Stimulated activated naive CD8-positive, alpha-beta T cell treated with anti-CD3 and anti-CD28 coated beads, Interleukin-15, amount 100 ng/mL, for 72 hours (primary cell): ENCODE results near the gene RASL12.
"Not testable (repeated sequence)": the region's sequence is repeated elsewhere in the genome, so short reads cannot be mapped to it uniquely, and the experiment has no call there.

ENCODE experiments used
- ATAC-seq: fragments of 150-1000 bp; cut with Tn5 transposase; 2 replicates; pipeline ENCODE4 v1.10.0; 2021; ENCODE audit warnings: mild to moderate bottlenecking, moderate library complexity
- DNase-seq, 2 donors: peaks; one replicate each; pipeline ENCODE4 v3.0.0; 2021 to 2022
- H3K27ac Mint-ChIP-seq, 2 donors: one replicate each; pipeline ENCODE4 v1.8.0; 2022; ENCODE audit warnings: mild to moderate bottlenecking in 2 of 2, mixed read lengths in 2 of 2, moderate library complexity in 2 of 2
- H3K27me3 Mint-ChIP-seq: one replicate; pipeline ENCODE4 v1.8.0; 2022; ENCODE audit warnings: mixed read lengths
- H3K4me1 Mint-ChIP-seq: one replicate; pipeline ENCODE4 v1.8.0; 2022; ENCODE audit warnings: mild to moderate bottlenecking, mixed read lengths
- H3K4me3 Mint-ChIP-seq, 2 donors: one replicate each; pipeline ENCODE4 v1.8.0; 2022; ENCODE audit warnings: mild to moderate bottlenecking in 2 of 2, mixed read lengths in 2 of 2, moderate library complexity in 1 of 2
- H3K9me3 Mint-ChIP-seq, 2 donors: one replicate each; pipeline ENCODE4 v1.8.0; 2022; ENCODE audit warnings: mixed read lengths in 2 of 2

The RASL12 gene

DNA sequence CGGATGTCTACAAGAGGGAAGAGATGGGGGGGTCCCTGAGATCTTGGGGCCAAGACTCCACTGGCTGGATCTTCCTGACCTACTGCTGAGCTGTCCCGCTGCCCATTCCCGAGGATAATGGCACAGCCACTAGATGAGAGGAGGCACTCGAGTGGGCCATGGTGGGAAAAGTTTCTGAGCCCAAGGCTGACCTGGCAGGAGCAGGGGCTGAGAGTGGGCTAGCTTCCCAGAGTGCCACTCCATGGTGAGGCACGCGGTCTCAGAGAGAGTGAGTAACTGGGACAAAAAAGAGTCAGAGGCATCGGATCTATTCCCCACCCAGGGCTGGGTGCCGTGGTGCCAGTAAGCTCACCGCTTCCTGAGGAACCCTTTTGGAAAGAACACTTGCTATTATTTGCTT lies 11.7 kb downstream of the RASL12 start:
- DNase-seq (no peak), ATAC-seq (no peak)
- no peak overlapping the region for H3K4me3 Mint-ChIP-seq
- H3K27me3 Mint-ChIP-seq: peaks cover 3% of the 10 kb centered on the region
- no peak overlapping the region for H3K27ac Mint-ChIP-seq
- no peaks in the 10 kb centered on the region for H3K9me3 Mint-ChIP-seq
- H3K4me1 Mint-ChIP-seq: peaks cover 7% of the 10 kb centered on the region

DNA sequence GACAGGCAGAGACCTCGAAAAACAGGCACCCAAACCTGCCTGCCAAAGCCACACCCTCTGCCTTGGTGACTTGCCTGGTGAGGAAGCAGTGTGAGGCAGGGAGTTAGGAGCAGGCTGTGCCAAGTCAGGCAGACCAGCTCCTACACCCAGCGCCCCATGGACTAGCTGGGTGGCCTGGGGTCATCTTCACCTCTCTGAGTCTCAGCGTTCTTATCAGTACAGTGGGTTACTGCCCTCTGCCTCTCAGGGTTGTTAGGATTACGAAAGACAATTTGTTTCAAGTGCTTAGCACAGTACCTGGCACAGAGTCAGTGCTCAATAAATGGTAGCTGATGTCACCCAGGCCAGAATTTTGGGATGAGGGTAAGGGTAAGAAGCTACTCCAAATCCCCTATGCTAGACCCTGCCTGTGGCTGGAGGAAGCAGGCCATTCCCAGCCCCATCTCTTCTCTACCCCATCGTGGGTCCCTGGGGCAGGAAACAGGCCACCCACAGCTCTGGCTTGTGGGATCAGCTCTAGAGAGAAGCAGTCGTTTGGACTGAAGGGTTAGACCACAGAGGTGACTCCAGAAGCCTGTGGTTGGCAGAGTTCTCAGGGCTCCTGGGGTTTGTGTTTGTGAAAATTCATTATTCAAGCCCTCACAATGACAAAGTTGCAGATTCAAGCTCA lies 12.5 kb downstream of the RASL12 start:
- DNase-seq: no peak
- peaks cover 6% of the 10 kb centered on the region for H3K27me3 Mint-ChIP-seq

GRCh38 chr15:65054333-65055200 lies 13.2 kb downstream of the RASL12 start:
- Mint-ChIP-seq H3K27me3 (peaks cover 6% of the 10 kb centered on the region), H3K4me3 (no peak overlapping the region), H3K27ac (peak overlapping the region in 1 of 2 donors; percentile 54), H3K9me3 (no peaks in the 10 kb centered on the region), H3K4me1 (peaks cover 16% of the 10 kb centered on the region)
- peak; percentile 64 for ATAC-seq
- peak; percentile 60 to 64 for DNase-seq

More for the DNA sequence above, 12.5 kb downstream of the RASL12 start:
- peak; percentile 14 for ATAC-seq
- H3K4me3 Mint-ChIP-seq: no peak overlapping the region
- H3K27ac Mint-ChIP-seq: peak overlapping the region in 1 of 2 donors; percentile 64
- no peaks in the 10 kb centered on the region for H3K9me3 Mint-ChIP-seq
- H3K4me1 Mint-ChIP-seq: peaks cover 9% of the 10 kb centered on the region

DNA sequence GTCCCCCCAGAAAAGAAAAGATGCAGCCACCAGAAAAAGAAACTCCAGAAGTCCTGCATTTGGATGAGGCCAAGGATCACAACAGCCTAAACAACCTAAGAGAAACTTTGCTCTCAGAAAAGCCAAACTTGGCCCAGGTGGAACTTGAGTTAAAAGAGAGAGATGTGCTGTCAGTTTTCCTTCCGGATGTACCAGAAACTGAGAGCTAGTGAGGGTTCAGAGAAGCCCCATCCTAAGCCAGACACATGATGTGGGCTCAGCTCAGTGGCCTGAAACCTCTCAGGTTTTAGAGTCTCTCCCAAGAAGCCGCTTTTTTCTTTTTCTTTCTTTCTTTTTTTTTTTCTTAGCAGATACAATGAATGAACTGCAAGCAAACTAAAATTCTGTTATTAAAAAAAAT lies 14.8 kb downstream of the RASL12 start:
- H3K4me1 Mint-ChIP-seq: peaks cover 23% of the 10 kb centered on the region
- ATAC-seq (no peak), DNase-seq (no peak)
- no peak overlapping the region for H3K4me3 Mint-ChIP-seq
- H3K27ac Mint-ChIP-seq: no peak overlapping the region
- H3K27me3 Mint-ChIP-seq: peaks cover 6% of the 10 kb centered on the region
- H3K9me3 Mint-ChIP-seq: no peaks in the 10 kb centered on the region

DNA sequence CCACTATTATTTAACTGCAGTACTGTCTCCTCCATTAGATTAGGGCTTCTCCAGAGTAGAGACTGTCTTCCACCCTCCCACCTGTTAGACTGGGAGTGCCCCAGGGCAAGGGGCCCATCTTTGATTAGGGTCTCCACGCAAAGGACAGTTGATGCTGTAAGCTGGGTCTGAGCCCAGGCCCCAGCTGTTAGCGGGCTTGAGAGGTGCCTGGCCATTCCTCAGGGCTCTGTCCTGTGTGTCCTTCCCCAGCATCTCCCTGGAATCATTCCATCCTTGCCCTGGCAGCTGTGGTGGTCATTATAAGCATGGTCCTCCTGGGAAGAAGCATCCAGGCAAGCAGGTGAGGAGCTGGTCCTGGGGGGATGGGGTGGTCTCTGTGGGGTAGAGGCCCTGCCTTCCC lies 16.5 kb downstream of the RASL12 start:
- Mint-ChIP-seq H3K9me3 (no peaks in the 10 kb centered on the region), H3K27ac (no peak overlapping the region), H3K4me1 (peaks cover 23% of the 10 kb centered on the region), H3K4me3 (no peak overlapping the region), H3K27me3 (peaks cover 6% of the 10 kb centered on the region)
- ATAC-seq (no peak), DNase-seq (no peak)

DNA sequence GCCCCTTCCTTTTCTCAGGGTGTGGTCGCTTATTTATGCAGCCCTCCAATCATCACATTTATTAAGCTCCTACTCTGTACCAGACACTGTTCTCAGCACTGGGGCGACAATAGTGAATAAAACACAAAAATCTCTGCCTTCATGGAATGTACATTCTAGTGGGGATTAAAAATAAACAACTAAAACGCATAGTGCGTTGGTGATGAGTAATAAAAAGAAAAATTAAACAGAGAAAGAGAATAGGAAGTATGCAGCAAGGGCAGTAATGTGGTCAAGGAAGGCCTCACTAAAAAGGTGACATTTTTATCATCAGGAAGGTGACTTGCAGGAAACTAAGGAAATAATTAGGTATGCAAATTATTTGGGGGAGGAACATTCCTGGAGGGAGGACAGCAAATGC lies 17.5 kb downstream of the RASL12 start:
- Mint-ChIP-seq H3K4me1 (peaks cover 17% of the 10 kb centered on the region), H3K9me3 (no peaks in the 10 kb centered on the region), H3K4me3 (no peak overlapping the region), H3K27ac (no peak overlapping the region), H3K27me3 (peaks cover 6% of the 10 kb centered on the region)
- ATAC-seq (no peak), DNase-seq (no peak)

GRCh38 chr15:65049418-65049840 lies 18.4 kb downstream of the RASL12 start:
- Mint-ChIP-seq H3K9me3 (no peaks in the 10 kb centered on the region), H3K27me3 (peaks cover 6% of the 10 kb centered on the region), H3K27ac (peak overlapping the region in 1 of 2 donors; percentile 71), H3K4me3 (peak overlapping the region; percentile 71 to 73), H3K4me1 (peaks cover 16% of the 10 kb centered on the region)
- DNase-seq (peak; percentile 80 to 86), ATAC-seq (peak; percentile 98)

DNA sequence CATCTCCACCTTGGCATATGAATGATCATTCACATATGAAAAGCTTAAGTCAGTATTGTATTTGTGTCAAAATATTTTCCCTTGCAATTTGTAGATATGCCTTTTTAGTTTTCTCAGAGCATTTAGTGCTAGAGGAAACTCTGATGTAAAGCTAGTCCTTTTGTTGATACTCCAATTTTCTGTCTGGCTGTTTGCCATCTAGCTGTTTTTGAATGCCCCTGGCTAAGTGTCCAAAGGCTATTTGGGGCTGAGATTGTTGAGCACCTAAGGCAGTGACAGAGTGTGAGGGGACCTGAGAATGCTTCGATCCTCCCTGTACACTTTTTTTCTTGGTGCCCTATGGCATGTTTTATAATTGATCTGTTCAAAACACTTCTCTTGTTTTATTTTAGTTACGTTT lies 19.6 kb downstream of the RASL12 start:
- Mint-ChIP-seq H3K4me3 (no peak overlapping the region), H3K27ac (no peak overlapping the region), H3K27me3 (peaks cover 6% of the 10 kb centered on the region), H3K4me1 (peaks cover 16% of the 10 kb centered on the region), H3K9me3 (no peaks in the 10 kb centered on the region)
- ATAC-seq (no peak), DNase-seq (no peak)

DNA sequence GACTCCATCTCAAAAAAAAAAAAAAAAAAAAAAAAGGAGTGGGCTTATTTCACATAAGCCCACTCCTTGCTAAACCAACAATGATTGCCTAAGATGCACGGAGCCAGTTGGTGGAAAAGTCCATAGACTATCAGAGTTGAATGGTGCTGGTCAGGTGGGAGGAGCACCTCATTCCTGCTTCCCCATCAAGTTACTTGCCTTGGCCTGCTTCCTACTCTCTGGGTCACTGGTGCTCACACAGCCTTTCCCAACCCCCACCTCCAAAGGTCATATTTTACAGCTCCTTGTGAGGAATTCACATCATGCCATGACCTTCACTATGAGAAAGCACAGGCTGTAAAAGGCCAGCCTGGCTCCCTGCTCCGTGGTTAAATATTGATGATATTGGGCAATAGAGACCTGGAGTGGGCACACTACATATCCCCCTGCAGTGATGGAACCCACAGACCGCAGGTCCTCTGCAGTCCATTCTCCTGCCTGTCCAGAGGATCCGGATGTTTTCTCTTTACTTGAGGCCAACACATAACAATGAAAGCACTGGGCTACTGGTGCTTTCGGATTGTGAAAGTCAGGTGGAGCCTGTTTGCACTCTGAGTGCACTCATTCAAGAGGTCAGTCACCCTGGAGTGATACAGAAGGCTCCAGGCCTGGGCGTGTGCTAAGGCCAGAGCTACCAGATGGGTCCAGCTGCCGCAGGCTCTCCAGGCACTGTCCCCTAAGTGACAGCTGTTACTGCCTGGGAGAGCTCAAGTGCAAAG lies 22.9 kb downstream of the RASL12 start, which contains the start of gene SLC51B:
TSS of gene SLC51B (plus strand) at position 664 of the 758 bp plus-strand sequence. CDS start 4,618 bp downstream, outside the sequence.
- no peaks in the 10 kb centered on the region for H3K27me3 Mint-ChIP-seq
- no peak within 1 kb of the TSS for H3K27ac Mint-ChIP-seq
- no peak within 1 kb of the TSS for H3K4me3 Mint-ChIP-seq
- peaks cover 10% of the 10 kb centered on the region for H3K4me1 Mint-ChIP-seq
- no peaks in the 10 kb centered on the region for H3K9me3 Mint-ChIP-seq
- DNase-seq (no peak), ATAC-seq (no peak)

GRCh38 chr15:65044218-65044617 lies 23.6 kb downstream of the RASL12 start:
- not testable (repeated sequence) for DNase-seq, H3K9me3 Mint-ChIP-seq, H3K4me3 Mint-ChIP-seq, H3K27me3 Mint-ChIP-seq, H3K4me1 Mint-ChIP-seq, ATAC-seq
- peak overlapping the region in 1 of 2 donors; percentile 42 for H3K27ac Mint-ChIP-seq

- Mint-ChIP-seq H3K4me1 (no peaks in the 10 kb centered on the region), H3K9me3 (no peaks in the 10 kb centered on the region), H3K27me3 (no peaks in the 10 kb centered on the region), H3K27ac (no peak overlapping the region), H3K4me3 (no peak overlapping the region)
- DNase-seq: no peak
- no peak for ATAC-seq
Measured at GRCh38 chr15:65042776-65043327, 24.9 kb downstream of the RASL12 start.

- Mint-ChIP-seq H3K9me3 (no peaks in the 10 kb centered on the region), H3K4me3 (no peak overlapping the region), H3K27ac (no peak overlapping the region), H3K4me1 (no peaks in the 10 kb centered on the region), H3K27me3 (no peaks in the 10 kb centered on the region)
- DNase-seq: no peak
- no peak for ATAC-seq
Measured at GRCh38 chr15:65041787-65042186, 26.0 kb downstream of the RASL12 start.

- DNase-seq (no peak), ATAC-seq (no peak)
- H3K4me3 Mint-ChIP-seq: no peak overlapping the region
- H3K27me3 Mint-ChIP-seq: no peaks in the 10 kb centered on the region
- H3K4me1 Mint-ChIP-seq: no peaks in the 10 kb centered on the region
- H3K9me3 Mint-ChIP-seq: no peaks in the 10 kb centered on the region
- no peak overlapping the region for H3K27ac Mint-ChIP-seq
Measured at GRCh38 chr15:65040461-65040860, 27.3 kb downstream of the RASL12 start.

- H3K4me1 Mint-ChIP-seq: no peaks in the 10 kb centered on the region
- DNase-seq (no peak), ATAC-seq (no peak)
- no peaks in the 10 kb centered on the region for H3K27me3 Mint-ChIP-seq
- H3K27ac Mint-ChIP-seq: no peak overlapping the region
- H3K9me3 Mint-ChIP-seq: no peaks in the 10 kb centered on the region
- no peak overlapping the region for H3K4me3 Mint-ChIP-seq
Measured at GRCh38 chr15:65038836-65039235, 29.0 kb downstream of the RASL12 start.

GRCh38 chr15:65038428-65038827 lies 29.4 kb downstream of the RASL12 start:
- no peak overlapping the region for H3K4me3 Mint-ChIP-seq
- peaks cover 3% of the 10 kb centered on the region for H3K4me1 Mint-ChIP-seq
- ATAC-seq (no peak), DNase-seq (no peak)
- H3K27me3 Mint-ChIP-seq: peaks cover under 1% of the 10 kb centered on the region
- H3K9me3 Mint-ChIP-seq: no peaks in the 10 kb centered on the region
- no peak overlapping the region for H3K27ac Mint-ChIP-seq
